ENCODE measurements around the gene SIAH3.

The SIAH3 gene

DNA sequence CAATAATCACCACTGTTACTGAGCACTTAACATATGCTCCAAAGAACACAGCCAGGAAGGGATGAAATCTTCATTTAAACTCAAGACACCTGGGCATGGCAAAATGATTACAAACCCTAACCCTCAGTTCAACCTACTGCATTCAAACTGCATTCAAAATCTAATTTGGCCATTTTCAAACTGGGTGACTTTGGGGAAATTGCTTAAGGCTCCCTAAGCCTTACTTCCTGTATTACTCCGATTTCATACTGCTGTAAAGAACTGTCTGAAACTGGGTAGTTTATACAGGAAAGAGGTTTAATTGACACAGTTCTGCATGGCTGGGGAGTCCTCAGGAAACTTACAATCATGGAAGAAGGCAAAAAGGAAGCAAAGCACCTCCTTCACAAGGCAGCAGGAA, 99.0 kb downstream of the SIAH3 start:
- Histone ChIP-seq H3K4me3 (ENCODE audit: low read length) (no peak overlapping the region), H3K36me3 (ENCODE audit: control insufficient read depth, insufficient read depth, low read length, severe bottlenecking) (no peaks in the 10 kb centered on the region), H3K4me1 (ENCODE audit: control insufficient read depth, insufficient read depth, low read length) (no peaks in the 10 kb centered on the region), H3K9me3 (ENCODE audit: control insufficient read depth, low read length) (peaks cover 19% of the 10 kb centered on the region), H3K27me3 (replicated peaks; ENCODE audit: control insufficient read depth, insufficient read depth, low read length) (peaks cover 26% of the 10 kb centered on the region), H3K9ac (ENCODE audit: low read length) (no peak overlapping the region)
- no peak for DNase-seq (ENCODE audit: low read depth)

DNA sequence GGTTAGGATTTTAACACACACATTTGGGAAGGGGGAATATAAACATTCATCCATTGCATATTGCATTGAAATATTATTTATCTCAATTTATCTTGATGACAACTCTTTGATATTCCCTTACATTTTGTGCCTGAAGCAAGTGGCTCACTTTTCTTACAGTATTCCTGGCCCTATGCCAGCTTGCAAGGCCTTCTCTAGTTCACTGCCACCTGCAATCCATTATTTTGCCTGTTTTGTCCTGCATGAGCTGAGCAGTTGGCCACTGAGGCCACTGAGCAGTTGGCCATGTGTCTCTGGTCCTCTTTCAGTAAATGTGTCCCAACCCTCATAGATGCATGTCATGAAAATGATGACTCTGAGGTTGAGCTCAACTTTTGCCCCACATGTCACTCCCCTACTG, 99.7 kb downstream of the SIAH3 start:
- Histone ChIP-seq H3K9me3 (ENCODE audit: control insufficient read depth, low read length) (peaks cover 13% of the 10 kb centered on the region), H3K4me3 (ENCODE audit: low read length) (no peak overlapping the region), H3K4me1 (ENCODE audit: control insufficient read depth, insufficient read depth, low read length) (no peaks in the 10 kb centered on the region), H3K36me3 (ENCODE audit: control insufficient read depth, insufficient read depth, low read length, severe bottlenecking) (no peaks in the 10 kb centered on the region), H3K9ac (ENCODE audit: low read length) (no peak overlapping the region), H3K27me3 (replicated peaks; ENCODE audit: control insufficient read depth, insufficient read depth, low read length) (peaks cover 26% of the 10 kb centered on the region)
- DNase-seq (ENCODE audit: low read depth) = no peak

DNA sequence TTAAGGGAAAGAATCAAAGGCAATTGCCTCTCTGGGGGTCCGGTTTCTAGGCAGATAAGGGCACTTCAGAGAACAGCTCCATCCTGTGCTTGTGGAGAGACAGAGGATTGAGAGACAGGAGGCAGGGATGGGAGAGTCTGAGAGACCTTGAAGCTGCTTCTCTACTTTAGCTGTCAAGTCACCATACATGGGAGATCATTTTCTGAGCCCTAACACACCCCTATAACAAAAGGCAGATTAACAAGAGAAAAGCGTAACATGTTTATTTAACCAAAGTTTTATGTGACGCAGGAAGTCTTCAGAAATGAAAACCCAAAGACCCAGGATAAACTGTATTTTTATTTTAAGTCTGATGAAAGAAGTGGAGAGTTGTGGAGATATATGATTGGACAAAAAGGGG, 101.0 kb downstream of the SIAH3 start:
- Histone ChIP-seq H3K36me3 (ENCODE audit: control insufficient read depth, insufficient read depth, low read length, severe bottlenecking) (no peaks in the 10 kb centered on the region), H3K27me3 (replicated peaks; ENCODE audit: control insufficient read depth, insufficient read depth, low read length) (peaks cover 26% of the 10 kb centered on the region), H3K4me3 (ENCODE audit: low read length) (no peak overlapping the region), H3K9me3 (ENCODE audit: control insufficient read depth, low read length) (peaks cover 12% of the 10 kb centered on the region), H3K4me1 (ENCODE audit: control insufficient read depth, insufficient read depth, low read length) (no peaks in the 10 kb centered on the region), H3K9ac (ENCODE audit: low read length) (no peak overlapping the region)
- no peak for DNase-seq (ENCODE audit: low read depth)

DNA sequence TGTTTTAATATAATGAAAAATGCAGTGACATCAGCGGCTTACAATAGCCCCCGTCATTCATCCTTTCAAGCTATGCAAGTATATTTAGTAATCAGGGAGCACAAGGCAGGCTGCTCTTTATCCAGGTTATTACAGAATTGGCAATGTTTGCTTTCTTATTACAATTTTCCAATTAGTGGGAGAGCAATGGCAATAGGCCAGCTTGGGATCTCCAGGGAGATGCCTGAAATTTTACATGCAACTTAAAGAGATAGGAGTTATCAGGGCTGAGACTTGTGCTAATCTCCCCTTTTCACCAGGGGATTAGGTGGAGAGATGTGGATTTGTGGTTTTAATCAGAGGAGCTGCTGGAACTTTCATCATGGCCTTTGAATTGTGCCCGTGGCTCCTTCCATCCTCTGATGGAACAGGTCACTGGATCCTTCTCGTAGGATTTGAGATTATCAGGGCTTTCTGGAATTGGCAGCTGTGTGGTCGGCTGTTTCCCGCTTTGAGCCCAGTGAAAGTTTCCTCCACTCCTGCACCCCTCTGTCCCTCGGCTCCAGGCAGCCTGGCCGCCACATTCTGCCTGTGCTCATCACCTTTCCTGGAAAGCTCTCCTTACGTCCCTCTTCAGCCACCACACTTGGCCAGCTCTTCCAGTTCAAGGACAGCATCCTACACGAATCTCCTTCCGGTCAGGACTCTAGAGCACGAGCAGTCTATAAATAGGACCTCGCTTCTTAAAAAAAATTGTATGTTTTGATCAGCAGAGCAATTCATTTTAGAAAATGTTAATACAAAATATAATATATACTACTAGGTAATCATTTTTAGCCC, 102.4 kb downstream of the SIAH3 start:
- Histone ChIP-seq H3K9ac (ENCODE audit: low read length) (no peak overlapping the region), H3K9me3 (ENCODE audit: control insufficient read depth, low read length) (peaks cover 8% of the 10 kb centered on the region), H3K4me3 (ENCODE audit: low read length) (no peak overlapping the region), H3K36me3 (ENCODE audit: control insufficient read depth, insufficient read depth, low read length, severe bottlenecking) (no peaks in the 10 kb centered on the region), H3K27me3 (replicated peaks; ENCODE audit: control insufficient read depth, insufficient read depth, low read length) (peaks cover 32% of the 10 kb centered on the region), H3K4me1 (ENCODE audit: control insufficient read depth, insufficient read depth, low read length) (no peaks in the 10 kb centered on the region)
- no peak for DNase-seq (ENCODE audit: low read depth)

DNA sequence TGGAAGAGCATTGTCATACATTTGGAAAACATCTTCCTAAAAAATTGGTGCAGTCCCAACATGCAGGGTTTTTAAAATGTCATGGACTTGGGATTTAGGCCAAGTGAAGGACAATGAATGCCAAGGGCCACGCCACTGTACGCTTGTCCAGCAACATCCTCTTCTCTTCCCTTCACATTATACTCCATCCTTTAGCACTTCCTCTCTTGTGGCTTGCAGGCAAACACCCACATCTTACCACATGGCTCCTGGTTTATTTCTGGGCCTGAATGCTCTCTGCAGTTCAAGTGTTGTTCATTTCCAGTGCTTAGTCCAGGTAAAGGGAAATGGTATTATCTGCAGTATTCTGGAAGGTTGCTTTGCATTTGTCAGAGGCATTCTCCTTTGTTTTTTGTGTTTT, 104.5 kb downstream of the SIAH3 start:
- Histone ChIP-seq H3K36me3 (ENCODE audit: control insufficient read depth, insufficient read depth, low read length, severe bottlenecking) (no peaks in the 10 kb centered on the region), H3K9ac (ENCODE audit: low read length) (no peak overlapping the region), H3K9me3 (ENCODE audit: control insufficient read depth, low read length) (no peaks in the 10 kb centered on the region), H3K4me3 (ENCODE audit: low read length) (no peak overlapping the region), H3K4me1 (ENCODE audit: control insufficient read depth, insufficient read depth, low read length) (no peaks in the 10 kb centered on the region), H3K27me3 (replicated peaks; ENCODE audit: control insufficient read depth, insufficient read depth, low read length) (peaks cover 39% of the 10 kb centered on the region)
- DNase-seq (ENCODE audit: low read depth) = no peak

DNA sequence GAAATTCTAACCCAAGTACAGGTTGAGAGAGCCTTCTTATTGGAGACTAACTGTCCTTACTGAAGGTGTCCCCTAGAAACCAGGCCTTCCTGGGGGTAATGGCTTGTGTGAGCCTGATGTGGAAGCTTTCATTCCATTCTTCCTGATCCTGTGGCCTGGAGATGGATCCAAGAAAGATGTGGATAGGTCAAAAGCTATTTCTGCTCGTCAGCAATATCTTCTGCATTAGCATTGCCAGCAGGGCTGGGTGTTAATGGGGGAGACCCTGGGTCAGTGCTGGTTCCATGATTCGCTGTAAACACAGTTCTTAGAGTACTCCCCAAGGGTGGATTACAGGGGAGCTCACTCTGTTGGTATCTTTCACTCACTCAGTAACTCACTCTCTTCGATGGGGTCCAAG, 106.6 kb downstream of the SIAH3 start:
- no peaks in the 10 kb centered on the region for H3K4me1 ChIP-seq (ENCODE audit: control insufficient read depth, insufficient read depth, low read length)

DNA sequence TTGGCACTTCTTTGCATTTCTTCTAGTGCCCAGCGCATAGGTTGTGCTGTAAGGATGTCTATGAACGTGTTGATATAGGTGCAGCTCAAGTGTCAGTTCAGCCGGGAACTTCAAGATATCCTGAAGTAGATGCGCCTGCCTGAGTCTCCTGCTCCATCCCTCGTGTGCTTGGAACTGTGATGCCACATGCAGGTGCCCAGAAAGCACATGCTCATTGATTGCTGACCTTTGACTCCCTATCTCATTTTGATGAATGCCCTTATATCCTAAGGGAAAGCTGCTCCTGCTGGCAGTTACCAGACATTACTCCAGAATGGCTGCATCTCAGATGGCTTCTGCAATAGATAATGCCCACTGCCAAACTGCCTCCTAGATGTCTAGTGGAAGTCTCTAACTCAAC, 108.6 kb downstream of the SIAH3 start:
- H3K4me1 ChIP-seq (ENCODE audit: control insufficient read depth, insufficient read depth, low read length) = no peaks in the 10 kb centered on the region
- no peak overlapping the region for H3K9ac ChIP-seq (ENCODE audit: low read length)
- H3K4me3 ChIP-seq (ENCODE audit: low read length) = no peak overlapping the region
- no peak for DNase-seq (ENCODE audit: low read depth)
- no peaks in the 10 kb centered on the region for H3K36me3 ChIP-seq (ENCODE audit: control insufficient read depth, insufficient read depth, low read length, severe bottlenecking)
- H3K9me3 ChIP-seq (ENCODE audit: control insufficient read depth, low read length) = no peaks in the 10 kb centered on the region
- peaks cover 28% of the 10 kb centered on the region for H3K27me3 ChIP-seq (replicated peaks; ENCODE audit: control insufficient read depth, insufficient read depth, low read length)

More for the DNA sequence above, 106.6 kb downstream of the SIAH3 start:
- Histone ChIP-seq H3K9ac (ENCODE audit: low read length) (no peak overlapping the region), H3K27me3 (replicated peaks; ENCODE audit: control insufficient read depth, insufficient read depth, low read length) (peaks cover 40% of the 10 kb centered on the region), H3K4me3 (ENCODE audit: low read length) (no peak overlapping the region), H3K36me3 (ENCODE audit: control insufficient read depth, insufficient read depth, low read length, severe bottlenecking) (no peaks in the 10 kb centered on the region), H3K9me3 (ENCODE audit: control insufficient read depth, low read length) (no peaks in the 10 kb centered on the region)
- DNase-seq (ENCODE audit: low read depth) = no peak

DNA sequence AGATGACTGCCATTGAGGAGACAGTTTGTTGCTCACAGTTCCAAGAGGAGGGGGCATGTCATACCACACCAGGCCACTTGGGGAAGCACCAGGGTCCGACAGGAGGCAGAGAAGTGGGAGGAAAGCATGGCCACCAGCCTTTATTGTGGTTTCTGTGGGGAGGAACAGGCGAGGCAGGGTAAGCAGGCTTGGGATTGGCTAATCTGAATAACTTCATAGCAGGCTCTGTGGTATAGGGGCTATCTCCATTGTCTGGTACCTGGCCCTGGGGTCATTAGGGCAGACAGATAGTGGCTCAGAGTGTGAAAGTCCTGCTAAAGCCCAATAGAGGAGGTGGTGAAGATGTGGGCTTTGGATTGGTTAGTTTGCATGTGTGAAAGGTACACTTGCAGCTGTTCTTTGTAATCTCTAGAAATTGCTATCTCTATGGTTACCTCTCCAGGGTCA, 114.0 kb downstream of the SIAH3 start:
- H3K4me1 ChIP-seq (ENCODE audit: control insufficient read depth, insufficient read depth, low read length) = no peaks in the 10 kb centered on the region
- peaks cover 6% of the 10 kb centered on the region for H3K9me3 ChIP-seq (ENCODE audit: control insufficient read depth, low read length)
- no peaks in the 10 kb centered on the region for H3K36me3 ChIP-seq (ENCODE audit: control insufficient read depth, insufficient read depth, low read length, severe bottlenecking)
- no peak overlapping the region for H3K9ac ChIP-seq (ENCODE audit: low read length)
- H3K27me3 ChIP-seq (replicated peaks; ENCODE audit: control insufficient read depth, insufficient read depth, low read length) = peaks cover 35% of the 10 kb centered on the region
- no peak for DNase-seq (ENCODE audit: low read depth)
- no peak overlapping the region for H3K4me3 ChIP-seq (ENCODE audit: low read length)

DNA sequence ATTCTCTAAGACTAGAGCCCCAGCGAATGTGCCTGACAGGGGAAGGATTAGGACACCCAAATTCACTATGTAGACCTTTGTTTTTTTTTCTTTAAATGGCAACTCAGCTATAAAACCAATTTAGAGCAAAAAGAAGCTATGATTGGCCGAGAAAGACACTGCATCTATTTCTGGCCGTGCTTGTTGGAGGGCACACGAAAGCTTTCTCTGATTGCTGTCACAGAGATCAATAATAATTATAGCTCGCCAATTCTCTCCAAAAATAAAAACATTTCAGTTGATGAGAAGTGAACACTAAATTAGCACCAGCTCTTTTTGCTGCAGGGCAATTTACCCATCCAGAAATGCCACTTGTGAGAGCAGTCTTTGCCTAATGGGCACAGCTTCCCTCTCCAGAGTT, 118.2 kb downstream of the SIAH3 start:
- no peaks in the 10 kb centered on the region for H3K36me3 ChIP-seq (ENCODE audit: control insufficient read depth, insufficient read depth, low read length, severe bottlenecking)
- H3K4me1 ChIP-seq (ENCODE audit: control insufficient read depth, insufficient read depth, low read length) = no peaks in the 10 kb centered on the region
- H3K27me3 ChIP-seq (replicated peaks; ENCODE audit: control insufficient read depth, insufficient read depth, low read length) = peaks cover 37% of the 10 kb centered on the region
- no peak overlapping the region for H3K9ac ChIP-seq (ENCODE audit: low read length)
- H3K4me3 ChIP-seq (ENCODE audit: low read length) = no peak overlapping the region
- H3K9me3 ChIP-seq (ENCODE audit: control insufficient read depth, low read length) = peaks cover 6% of the 10 kb centered on the region
- DNase-seq (ENCODE audit: low read depth) = no peak

DNA sequence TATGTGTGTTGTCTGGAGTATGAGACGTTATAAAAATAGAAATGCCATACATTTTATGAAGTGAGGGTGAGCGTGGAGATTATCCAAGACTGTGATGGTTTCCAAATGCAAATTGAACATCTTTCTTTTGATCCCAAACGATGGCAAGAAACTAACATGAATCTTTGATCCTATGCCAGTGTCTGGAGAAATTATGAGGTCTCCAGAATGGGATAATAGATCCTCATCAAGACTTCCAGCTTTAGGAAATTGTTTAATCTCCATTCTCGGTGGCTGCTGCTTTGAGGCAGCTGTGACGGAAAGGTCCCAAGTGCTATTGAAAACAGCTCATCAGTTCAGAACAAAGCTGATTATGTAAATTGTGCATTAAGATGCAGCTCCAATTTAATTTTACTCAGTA, 118.6 kb downstream of the SIAH3 start:
- no peaks in the 10 kb centered on the region for H3K4me1 ChIP-seq (ENCODE audit: control insufficient read depth, insufficient read depth, low read length)
- H3K9ac ChIP-seq (ENCODE audit: low read length) = no peak overlapping the region
- H3K36me3 ChIP-seq (ENCODE audit: control insufficient read depth, insufficient read depth, low read length, severe bottlenecking) = no peaks in the 10 kb centered on the region
- no peak overlapping the region for H3K4me3 ChIP-seq (ENCODE audit: low read length)
- H3K9me3 ChIP-seq (ENCODE audit: control insufficient read depth, low read length) = peaks cover 6% of the 10 kb centered on the region
- peaks cover 37% of the 10 kb centered on the region for H3K27me3 ChIP-seq (replicated peaks; ENCODE audit: control insufficient read depth, insufficient read depth, low read length)
- no peak for DNase-seq (ENCODE audit: low read depth)

DNA sequence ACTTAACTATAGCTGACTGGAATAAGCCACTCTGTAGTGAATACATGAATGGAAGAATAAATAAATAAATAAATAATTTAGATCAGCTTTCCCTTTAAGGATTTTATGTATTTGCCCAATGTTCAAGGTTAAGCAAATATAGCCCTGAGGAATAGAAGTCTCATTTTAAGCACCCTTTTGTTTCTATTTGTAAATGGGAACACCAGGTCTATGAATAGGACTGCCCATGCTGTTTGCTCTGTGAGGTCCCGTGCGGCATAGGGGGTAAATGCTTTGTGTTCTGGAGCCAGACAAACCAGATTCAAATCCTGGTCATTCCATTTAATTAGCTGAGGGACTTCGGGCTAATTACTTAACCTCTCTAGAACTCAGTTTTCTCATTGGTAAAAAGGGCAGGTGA, 120.1 kb downstream of the SIAH3 start:
- Histone ChIP-seq H3K4me3 (ENCODE audit: low read length) (no peak overlapping the region), H3K9ac (ENCODE audit: low read length) (no peak overlapping the region), H3K36me3 (ENCODE audit: control insufficient read depth, insufficient read depth, low read length, severe bottlenecking) (no peaks in the 10 kb centered on the region), H3K27me3 (replicated peaks; ENCODE audit: control insufficient read depth, insufficient read depth, low read length) (peaks cover 45% of the 10 kb centered on the region), H3K9me3 (ENCODE audit: control insufficient read depth, low read length) (peaks cover 6% of the 10 kb centered on the region), H3K4me1 (ENCODE audit: control insufficient read depth, insufficient read depth, low read length) (no peaks in the 10 kb centered on the region)
- DNase-seq (ENCODE audit: low read depth) = no peak

DNA sequence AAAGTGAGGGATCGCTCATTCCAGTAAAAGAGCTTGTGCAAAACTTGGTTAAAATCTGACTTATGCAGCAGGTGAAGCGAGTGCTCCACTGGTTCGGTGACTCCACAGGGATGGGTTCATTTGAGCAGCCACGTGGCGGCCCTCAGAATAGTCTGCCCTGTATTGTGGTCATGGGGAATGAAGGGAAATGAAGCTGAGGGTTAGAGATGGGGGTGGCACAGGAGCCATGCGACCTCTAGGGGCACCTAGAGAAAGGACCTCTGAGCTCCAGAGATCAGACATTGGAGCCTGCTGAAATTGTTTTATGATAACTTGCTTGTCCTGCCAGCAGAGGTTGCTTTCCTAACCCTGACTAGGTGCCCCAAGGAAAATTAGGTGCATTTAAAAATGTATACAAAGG, 122.8 kb downstream of the SIAH3 start:
- DNase-seq (ENCODE audit: low read depth) = no peak
- peaks cover 52% of the 10 kb centered on the region for H3K27me3 ChIP-seq (replicated peaks; ENCODE audit: control insufficient read depth, insufficient read depth, low read length)
- H3K4me1 ChIP-seq (ENCODE audit: control insufficient read depth, insufficient read depth, low read length) = no peaks in the 10 kb centered on the region
- H3K9me3 ChIP-seq (ENCODE audit: control insufficient read depth, low read length) = peaks cover 2% of the 10 kb centered on the region
- no peak overlapping the region for H3K4me3 ChIP-seq (ENCODE audit: low read length)
- no peak overlapping the region for H3K9ac ChIP-seq (ENCODE audit: low read length)
- no peaks in the 10 kb centered on the region for H3K36me3 ChIP-seq (ENCODE audit: control insufficient read depth, insufficient read depth, low read length, severe bottlenecking)

Measured in adipocyte (in vitro differentiated cells).